AG09319 (cell line): ENCODE measurements around the gene GSE1.

Source experiments
- DNase-seq: peaks from one replicate; pipeline ENCODE4 v3.0.0-alpha.2; 2010; ENCODE audit warnings: low read depth; ENCODE audit errors: extremely low read depth
- CTCF ChIP-seq: IDR thresholded peaks from 2 replicates; pipeline ENCODE4 v1.5.1; 2011; ENCODE audit warnings: low read depth, mild to moderate bottlenecking, inconsistent platforms, low read length, moderate library complexity

GSE1 gene

GRCh38 chr16:85628645-85629044 is 15.5 kb downstream of the GSE1 start:
- no peak for TF ChIP-seq CTCF
- no peak for DNase-seq

- DNase-seq: no peak
- no peak for TF ChIP-seq CTCF
Observed at GRCh38 chr16:85629326-85629725, 16.2 kb downstream of the GSE1 start.

GRCh38 chr16:85629853-85630252 is 16.7 kb downstream of the GSE1 start:
- TF ChIP-seq CTCF: no peak
- no peak for DNase-seq

- TF ChIP-seq CTCF: no peak
- no peak for DNase-seq
Observed at GRCh38 chr16:85631230-85631629, 18.1 kb downstream of the GSE1 start.

GRCh38 chr16:85631802-85632393 is 18.8 kb downstream of the GSE1 start:
- DNase-seq: no peak
- TF ChIP-seq CTCF: no peak; the same call in 1 of the 2 replicates

- no peak for DNase-seq
- no peak for TF ChIP-seq CTCF
Observed at GRCh38 chr16:85632709-85633437, 19.8 kb downstream of the GSE1 start.

- no peak for TF ChIP-seq CTCF
- no peak for DNase-seq
Observed at GRCh38 chr16:85633438-85633743, 20.3 kb downstream of the GSE1 start.
